Measurements from ENCODE around the gene KCNE3. TPM values are rescaled to one million over a fixed set of nuclear protein-coding genes. Genes with fewer than 3 reads are reported as not detected.
A peak's percentile ranks its signal among the peaks of the same experiment; 100 is the strongest.

Gene KCNE3
- total and polyA plus RNA-seq, 9 of the 15 experiments (the other 6 are each of a cell fraction or from before 2014, with no cell fraction given), result 1.6 to 8.7 (median 6.2) TPM

DNA sequence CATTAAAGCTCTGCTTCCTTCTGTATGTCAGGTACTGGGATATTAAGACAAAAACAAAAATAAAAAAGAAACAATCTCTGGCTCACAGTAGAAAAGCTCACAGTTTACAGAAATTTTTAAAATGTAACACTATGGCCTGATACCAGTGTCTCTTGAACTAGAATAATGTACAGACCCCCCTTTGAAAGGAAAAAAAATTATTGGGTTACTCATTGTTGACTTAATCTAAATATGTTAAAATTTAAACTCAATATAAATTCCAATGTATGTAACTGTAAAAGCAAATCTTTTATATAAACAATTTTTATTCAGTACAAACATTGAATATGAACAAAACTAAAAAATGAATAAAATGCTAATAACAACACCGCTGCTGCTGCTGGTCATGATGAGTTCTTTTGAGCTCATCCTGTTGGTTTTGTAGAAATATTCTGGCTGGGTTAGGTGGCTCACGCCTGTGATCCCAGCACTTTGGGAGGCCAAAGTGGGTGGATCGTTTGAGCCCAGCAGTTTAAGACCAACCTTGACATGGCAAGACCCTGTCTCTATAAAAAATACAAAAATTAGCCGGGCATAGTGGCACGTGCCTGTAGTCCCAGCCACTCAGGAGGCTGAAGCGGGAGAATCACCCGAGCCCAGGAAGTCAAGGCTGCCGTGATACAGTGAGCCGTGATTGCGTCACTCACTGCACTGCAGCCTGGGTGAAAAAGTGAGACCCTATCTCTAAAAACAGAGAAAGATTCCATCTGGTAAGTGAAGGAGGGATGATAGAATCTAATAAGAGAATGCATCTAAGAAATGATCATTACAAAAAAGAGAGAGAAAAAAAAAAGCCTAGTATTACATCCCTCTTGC is 11.8 kb upstream of the KCNE3 start (continued):
- TF ChIP-seq MEIS2 (IDR thresholded peaks at IDR 0.05; ENCODE audit: partially characterized antibody) (no peak), ZNF316 (IDR thresholded peaks at IDR 0.05) (no peak), TEAD4 (IDR thresholded peaks at IDR 0.05; ENCODE audit: low read length) (no peak), TEAD4 (CRISPR knock-in tag; IDR thresholded peaks at IDR 0.05; ENCODE audit: borderline replicate concordance) (no peak), BHLHE40 (IDR thresholded peaks at IDR 0.05; ENCODE audit: low read length) (peak; percentile 51; the same call in 1 of the 2 replicates), XRCC3 (IDR thresholded peaks at IDR 0.05) (no peak), CBX2 (IDR thresholded peaks at IDR 0.05; ENCODE audit: insufficient read depth, low read length, poor library complexity, severe bottlenecking) (no peak), L3MBTL2 (IDR thresholded peaks at IDR 0.05) (peak; percentile 60; the same call in 1 of the 2 replicates), ZKSCAN8 (CRISPR knock-in tag; IDR thresholded peaks at IDR 0.05) (no peak)
- TF ChIP-seq, protein P1, sequence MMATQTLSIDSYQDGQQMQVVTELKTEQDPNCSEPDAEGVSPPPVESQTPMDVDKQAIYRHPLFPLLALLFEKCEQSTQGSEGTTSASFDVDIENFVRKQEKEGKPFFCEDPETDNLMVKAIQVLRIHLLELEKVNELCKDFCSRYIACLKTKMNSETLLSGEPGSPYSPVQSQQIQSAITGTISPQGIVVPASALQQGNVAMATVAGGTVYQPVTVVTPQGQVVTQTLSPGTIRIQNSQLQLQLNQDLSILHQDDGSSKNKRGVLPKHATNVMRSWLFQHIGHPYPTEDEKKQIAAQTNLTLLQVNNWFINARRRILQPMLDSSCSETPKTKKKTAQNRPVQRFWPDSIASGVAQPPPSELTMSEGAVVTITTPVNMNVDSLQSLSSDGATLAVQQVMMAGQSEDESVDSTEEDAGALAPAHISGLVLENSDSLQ (IDR thresholded peaks at IDR 0.05), result 0 out of 2 replicates have a peak, but pooled peaks have one; percentile 13
- TF ChIP-seq, protein P2, sequence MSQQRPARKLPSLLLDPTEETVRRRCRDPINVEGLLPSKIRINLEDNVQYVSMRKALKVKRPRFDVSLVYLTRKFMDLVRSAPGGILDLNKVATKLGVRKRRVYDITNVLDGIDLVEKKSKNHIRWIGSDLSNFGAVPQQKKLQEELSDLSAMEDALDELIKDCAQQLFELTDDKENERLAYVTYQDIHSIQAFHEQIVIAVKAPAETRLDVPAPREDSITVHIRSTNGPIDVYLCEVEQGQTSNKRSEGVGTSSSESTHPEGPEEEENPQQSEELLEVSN (IDR thresholded peaks at IDR 0.05; ENCODE audit: borderline replicate concordance in 1 of 2, extremely low read depth in 1 of 2, insufficient read depth in 1 of 2, insufficient read length in 1 of 2, low read depth in 1 of 2, low read length in 1 of 2, poor library complexity in 1 of 2, severe bottlenecking in 1 of 2), result peak in 1 of 2 experiments; percentile 37
- TF ChIP-seq, protein P3, sequence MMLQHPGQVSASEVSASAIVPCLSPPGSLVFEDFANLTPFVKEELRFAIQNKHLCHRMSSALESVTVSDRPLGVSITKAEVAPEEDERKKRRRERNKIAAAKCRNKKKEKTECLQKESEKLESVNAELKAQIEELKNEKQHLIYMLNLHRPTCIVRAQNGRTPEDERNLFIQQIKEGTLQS (IDR thresholded peaks at IDR 0.05), result peak; percentile 91
- TF ChIP-seq, protein P3 (CRISPR knock-in tag; conservative IDR thresholded peaks at IDR 0.05), result no peak
